ENCODE results near the gene RHOD.

- TF ChIP-seq E2F4 (CRISPR knock-in tag; IDR thresholded peaks at IDR 0.05; ENCODE audit: low read depth) (no peak), ELK1 (CRISPR knock-in tag; IDR thresholded peaks at IDR 0.05) (no peak), SOX6 (IDR thresholded peaks at IDR 0.05) (no peak), POLR2AphosphoS5 (IDR thresholded peaks at IDR 0.05; ENCODE audit: control insufficient read depth, insufficient read depth, low read depth, low read length) (no peak), CEBPZ (IDR thresholded peaks at IDR 0.05; ENCODE audit: borderline replicate concordance, low read depth, low read length) (no peak), MXI1 (IDR thresholded peaks at IDR 0.05; ENCODE audit: low read depth, low read length) (no peak), BCL6 (CRISPR knock-in tag; IDR thresholded peaks at IDR 0.05) (no peak), KLF16 (IDR thresholded peaks at IDR 0.05) (no peak), ZNF407 (IDR thresholded peaks at IDR 0.05; ENCODE audit: low read depth) (no peak), FOXK2 (conservative IDR thresholded peaks at IDR 0.05 in 1 of 2, IDR thresholded peaks at IDR 0.05 in 1 of 2; ENCODE audit: low read depth in 2 of 2) (no peak), SIN3A (IDR thresholded peaks at IDR 0.05; ENCODE audit: borderline replicate concordance in 2 of 2, control insufficient read depth in 1 of 2, low read depth in 2 of 2, low read length in 2 of 2) (no peak), ATF3 (IDR thresholded peaks at IDR 0.05) (no peak), ATF3 (CRISPR knock-in tag; conservative IDR thresholded peaks at IDR 0.05) (no peak)
These were observed 12.2 kb upstream of the RHOD start for GRCh38 chr11:67044496-67044895.

Data from K562 (cell line).